Chondrocyte (in vitro differentiated cells): ENCODE measurements around the gene ZNF385B. TPM values are rescaled to one million over a fixed set of nuclear protein-coding genes. Genes with fewer than 3 reads are reported as not detected.

Experiments
- DNase-seq: peaks from one replicate; pipeline ENCODE4 v3.0.0; 2021; ENCODE audit warnings: mixed read lengths, low spot score
- H3K27ac Mint-ChIP-seq: one replicate; pipeline ENCODE4 v1.8.0; 2021; ENCODE audit warnings: mild to moderate bottlenecking, moderate library complexity, mixed read lengths; ENCODE audit not compliant: unreplicated experiment
- H3K27me3 Mint-ChIP-seq: 2 replicates; pipeline ENCODE4 v1.8.0; 2021; ENCODE audit warnings: low read depth, mixed read lengths
- H3K36me3 Mint-ChIP-seq: 2 replicates; pipeline ENCODE4 v1.8.0; 2021; ENCODE audit warnings: low read depth, mixed read lengths
- H3K4me1 Mint-ChIP-seq: 2 replicates; pipeline ENCODE4 v1.8.0; 2021; ENCODE audit warnings: low read depth, mild to moderate bottlenecking, mixed read lengths
- H3K4me3 Mint-ChIP-seq: one replicate; pipeline ENCODE4 v1.8.0; 2021; ENCODE audit warnings: mild to moderate bottlenecking, moderate library complexity, mixed read lengths; ENCODE audit not compliant: unreplicated experiment
- H3K9me3 Mint-ChIP-seq: 2 replicates; pipeline ENCODE4 v1.8.0; 2021; ENCODE audit warnings: low read depth, mixed read lengths
- CTCF ChIP-seq: fragments of 200-600 bp; sonication (generic); IDR thresholded peaks from 2 replicates; pipeline ENCODE4 v1.5.0; 2021; ENCODE audit warnings: antibody characterized with exemption, mild to moderate bottlenecking, moderate library complexity
- total RNA-seq: library from RNA; stranded (reverse); gene quantifications from 3 replicates; pipeline ENCODE4 v1.2.1, GENCODE V29; 2021

The ZNF385B gene
- total RNA-seq, 1 donor from 2014 or later: 0.25 TPM

GRCh38 chr2:179758636-179759035, 102.8 kb downstream of the ZNF385B start:
- no peaks in the 10 kb centered on the region for H3K36me3 Mint-ChIP-seq
- H3K4me1 Mint-ChIP-seq: no peaks in the 10 kb centered on the region
- H3K27ac Mint-ChIP-seq: no peak overlapping the region
- no peak for TF ChIP-seq CTCF
- DNase-seq: no peak
- no peak overlapping the region for H3K4me3 Mint-ChIP-seq
- H3K9me3 Mint-ChIP-seq: peaks cover 16% of the 10 kb centered on the region
- H3K27me3 Mint-ChIP-seq: peaks cover 23% of the 10 kb centered on the region

GRCh38 chr2:179751163-179751809, 110.1 kb downstream of the ZNF385B start:
- H3K27me3 Mint-ChIP-seq: peaks cover 24% of the 10 kb centered on the region
- peak; percentile 92 for TF ChIP-seq CTCF
- peaks cover 1% of the 10 kb centered on the region for H3K36me3 Mint-ChIP-seq
- no peak for DNase-seq
- H3K27ac Mint-ChIP-seq: no peak overlapping the region
- peaks cover 10% of the 10 kb centered on the region for H3K4me1 Mint-ChIP-seq
- H3K4me3 Mint-ChIP-seq: no peak overlapping the region
- H3K9me3 Mint-ChIP-seq: peaks cover 12% of the 10 kb centered on the region

DNA sequence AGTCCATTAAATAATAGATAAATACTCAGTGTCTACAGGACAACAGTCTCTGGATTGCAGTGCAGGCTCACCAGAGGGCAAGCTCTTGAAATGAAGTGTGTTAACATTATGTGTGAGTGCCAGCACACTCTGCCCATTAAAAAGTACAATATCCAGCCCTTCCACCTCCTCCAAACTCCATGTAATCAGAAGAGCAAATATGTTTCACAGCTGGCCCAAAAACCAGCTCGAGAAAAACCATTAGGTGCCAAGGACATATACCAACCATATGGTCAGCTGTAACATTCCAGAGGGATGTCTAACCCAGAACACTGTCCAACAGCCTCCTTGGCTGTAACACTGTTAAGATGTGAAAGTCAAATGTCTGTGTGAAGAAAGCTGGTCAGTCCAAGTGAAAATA, 112.2 kb downstream of the ZNF385B start:
- Mint-ChIP-seq H3K4me3 (no peak overlapping the region), H3K4me1 (peaks cover 10% of the 10 kb centered on the region), H3K36me3 (peaks cover 1% of the 10 kb centered on the region), H3K27ac (no peak overlapping the region), H3K27me3 (peaks cover 28% of the 10 kb centered on the region), H3K9me3 (peaks cover 12% of the 10 kb centered on the region)
- no peak for TF ChIP-seq CTCF
- DNase-seq: no peak

GRCh38 chr2:179746981-179747380, 114.4 kb downstream of the ZNF385B start:
- H3K27me3 Mint-ChIP-seq: peaks cover 25% of the 10 kb centered on the region
- H3K4me3 Mint-ChIP-seq: no peak overlapping the region
- TF ChIP-seq CTCF: no peak
- peaks cover 10% of the 10 kb centered on the region for H3K4me1 Mint-ChIP-seq
- H3K9me3 Mint-ChIP-seq: no peaks in the 10 kb centered on the region
- DNase-seq: no peak
- no peak overlapping the region for H3K27ac Mint-ChIP-seq
- no peaks in the 10 kb centered on the region for H3K36me3 Mint-ChIP-seq

DNA sequence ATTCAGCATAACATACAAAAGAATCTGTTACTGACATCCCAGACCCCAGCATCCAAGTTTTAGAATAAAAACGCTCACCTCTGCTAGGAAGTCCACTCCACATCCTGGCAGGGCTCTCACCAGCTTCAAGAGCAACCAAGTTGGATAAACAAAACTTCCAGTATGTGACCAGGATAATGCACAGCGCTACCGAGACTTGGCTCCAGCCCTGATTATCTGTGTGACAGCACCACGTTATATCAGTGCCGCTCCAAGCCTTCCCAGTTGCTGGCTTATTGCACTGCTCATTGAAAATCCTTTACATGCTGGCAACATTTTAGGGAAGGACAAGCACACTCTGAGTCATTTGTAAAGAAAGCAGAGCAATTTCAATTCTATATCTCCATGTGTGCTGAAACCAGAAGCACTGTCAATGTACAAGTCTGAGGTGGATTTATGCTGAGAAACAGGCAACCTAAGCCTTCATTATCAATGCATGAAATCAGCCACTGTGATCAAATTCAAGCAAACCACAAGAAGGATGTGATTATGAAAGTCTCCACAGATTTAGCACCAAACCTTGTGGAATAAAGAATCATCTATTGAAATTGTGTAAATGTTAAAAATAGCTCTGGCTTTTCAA, 115.7 kb downstream of the ZNF385B start:
- DNase-seq: no peak
- peaks cover 10% of the 10 kb centered on the region for H3K4me1 Mint-ChIP-seq
- no peak for TF ChIP-seq CTCF
- H3K36me3 Mint-ChIP-seq: no peaks in the 10 kb centered on the region
- no peak overlapping the region for H3K27ac Mint-ChIP-seq
- no peak overlapping the region for H3K4me3 Mint-ChIP-seq
- peaks cover 34% of the 10 kb centered on the region for H3K27me3 Mint-ChIP-seq
- H3K9me3 Mint-ChIP-seq: no peaks in the 10 kb centered on the region
